Left lung (tissue), 10 donors: Measurements from ENCODE around the gene SOBP. TPM values are rescaled to one million over a fixed set of nuclear protein-coding genes. Genes with fewer than 3 reads are reported as not detected.

Experiments
- ATAC-seq: fragments of 200-7000 bp; cut with Tn5 transposase; one replicate; pipeline ENCODE4 v1.9.1; 2020; ENCODE audit warnings: moderate library complexity
- DNase-seq, 4 donors: peaks; one replicate each; pipeline ENCODE4 v3.0.0-alpha.2; 2013 to 2020
- H3K27ac ChIP-seq, 2 donors: fragments of 200-600 bp; sonication (generic) in 1 of 2; one replicate each; pipeline versions ENCODE4 v1.5.0 to v1.8.0; 2020 to 2021
- H3K27me3 ChIP-seq, 2 donors: fragments of 200-600 bp; sonication (generic) in 1 of 2; one replicate each; pipeline versions ENCODE4 v1.5.0 to v1.8.0; 2020 to 2021
- H3K36me3 ChIP-seq, 2 donors: fragments of 200-600 bp; sonication (generic) in 1 of 2; one replicate each; pipeline versions ENCODE4 v1.5.0 to v1.8.0; 2020 to 2021
- H3K4me1 ChIP-seq, 2 donors: fragments of 200-600 bp; one replicate each; pipeline ENCODE4 v1.8.0; 2021
- H3K4me3 ChIP-seq, 2 donors: fragments of 200-600 bp; sonication (generic) in 1 of 2; one replicate each; pipeline versions ENCODE4 v1.5.0 to v1.8.0; 2020 to 2021; ENCODE audit warnings: mild to moderate bottlenecking in 1 of 2
- H3K9me3 ChIP-seq, 2 donors: fragments of 200-600 bp; sonication (generic) in 1 of 2; one replicate each; pipeline versions ENCODE4 v1.5.0 to v1.8.0; 2020 to 2021
- CTCF ChIP-seq, 2 donors: fragments of 200-600 bp; sonication (generic) in 1 of 2; IDR thresholded peaks; one replicate each; pipeline versions ENCODE4 v1.5.0 to v1.8.0; 2021; ENCODE audit warnings: antibody characterized with exemption in 2 of 2
- intact Hi-C, 2 donors: fragments of 100-400 bp; cut with DNase I; formaldehyde crosslinking; loops; one replicate each; pipeline versions ENCODE4 v1.11.2 to v1.14.2; 2022
- polyA plus RNA-seq, 6 donors: library from polyadenylated mRNA; unstranded; fragments of 120-200 nt; gene quantifications; one replicate each; pipeline ENCODE4 v1.2.1, GENCODE V29; 2013; ENCODE audit not compliant: insufficient read length in 6 of 6
- total RNA-seq, 2 donors: library from RNA; stranded (reverse); fragmentation: NEBNext Ultra II Directional; extraction: Animal tissue kit (Norgen Biotek cat#: 25700); gene quantifications; one replicate each; pipeline ENCODE4 v1.2.1, GENCODE V29; 2021
- donor health status: DM: no; HTN: yes; CAD: no.
- donor health status: DM: no; HTN: no; CAD: no.

The SOBP gene
- total and polyA plus RNA-seq, 8 donors: 6.5 to 11.1 (median 8.1) TPM

DNA sequence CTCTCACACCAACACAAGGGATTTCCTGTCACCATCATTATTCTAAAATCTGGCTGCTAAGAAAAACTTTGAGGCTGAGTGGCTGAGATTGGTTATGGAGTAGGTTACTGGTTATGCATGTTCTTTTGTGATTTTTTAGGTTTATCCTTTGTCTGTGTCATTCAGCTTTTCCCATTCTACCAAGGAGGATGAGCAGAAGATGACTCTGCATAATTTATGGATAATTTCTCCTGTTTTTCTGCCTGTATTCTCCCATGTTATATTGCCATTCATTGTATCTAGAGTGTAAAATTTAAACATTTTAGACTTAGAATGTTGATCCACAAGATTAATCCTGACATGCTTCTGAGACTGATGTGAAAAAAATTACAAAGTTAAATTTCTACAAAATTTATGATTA, 67.8 kb downstream of the SOBP start:
- Histone ChIP-seq H3K36me3 (no peaks in the 10 kb centered on the region), H3K4me3 (no peak overlapping the region), H3K27me3 (no peaks in the 10 kb centered on the region), H3K4me1 (no peaks in the 10 kb centered on the region), H3K9me3 (no peaks in the 10 kb centered on the region), H3K27ac (no peak overlapping the region)
- TF ChIP-seq CTCF (IDR thresholded peaks at IDR 0.05): no peak
- intact Hi-C loops: no loop called here
- DNase-seq (no peak), ATAC-seq (no peak)

DNA sequence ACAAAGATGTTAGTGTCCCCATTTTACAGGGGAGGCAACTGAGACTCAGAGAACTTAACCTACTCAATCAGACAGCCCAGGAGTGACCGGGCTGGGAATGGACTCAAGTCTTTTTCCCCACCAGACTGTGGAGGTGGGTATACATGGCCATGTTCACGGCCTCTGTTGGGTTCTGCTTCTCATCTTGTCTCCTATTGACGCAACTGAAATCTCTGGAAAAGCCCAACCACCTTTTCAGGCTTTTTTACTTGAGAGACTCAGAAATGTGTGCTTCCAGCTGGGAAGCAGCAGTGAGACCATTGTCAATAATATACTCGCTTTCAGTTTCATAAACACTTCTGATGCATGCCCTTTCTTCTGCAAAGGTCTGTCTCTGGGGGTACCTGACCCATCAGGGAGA, 70.7 kb downstream of the SOBP start:
- Histone ChIP-seq H3K27me3 (no peaks in the 10 kb centered on the region), H3K36me3 (no peaks in the 10 kb centered on the region), H3K4me1 (no peaks in the 10 kb centered on the region), H3K27ac (peak overlapping the region in 1 of 2 donors; percentile 20), H3K4me3 (no peak overlapping the region), H3K9me3 (no peaks in the 10 kb centered on the region)
- ATAC-seq: peak; percentile 30
- peak in 1 of 4 donors; percentile 34 for DNase-seq
- intact Hi-C loops: no loop called here
- TF ChIP-seq CTCF (IDR thresholded peaks at IDR 0.05): no peak

DNA sequence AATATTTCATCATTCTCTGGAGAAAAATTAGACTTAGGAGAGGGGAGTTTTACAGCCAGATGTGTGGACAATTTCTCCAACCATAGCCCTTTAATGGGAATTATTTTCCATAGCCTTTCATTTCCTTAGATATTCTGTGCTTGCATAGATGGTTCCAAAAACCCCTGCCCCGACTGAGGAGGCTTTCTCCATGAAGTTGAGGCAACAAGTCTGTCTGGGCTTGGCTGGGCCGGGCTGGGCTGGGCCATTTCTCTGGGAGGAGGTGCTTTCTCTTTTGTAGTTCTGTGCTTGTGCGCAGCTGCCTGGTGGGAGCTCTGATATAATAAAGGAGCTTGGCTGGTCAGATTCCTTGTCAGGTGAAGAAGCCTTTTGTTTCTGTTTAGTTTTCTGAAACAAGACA, 71.4 kb downstream of the SOBP start:
- Histone ChIP-seq H3K27ac (peak overlapping the region in 1 of 2 donors; percentile 5), H3K4me3 (no peak overlapping the region), H3K9me3 (no peaks in the 10 kb centered on the region), H3K27me3 (no peaks in the 10 kb centered on the region), H3K4me1 (no peaks in the 10 kb centered on the region), H3K36me3 (no peaks in the 10 kb centered on the region)
- ATAC-seq: peak; percentile 54
- DNase-seq: peak in 1 of 4 donors; percentile 7
- intact Hi-C loops: no loop called here
- TF ChIP-seq CTCF (IDR thresholded peaks at IDR 0.05): no peak

DNA sequence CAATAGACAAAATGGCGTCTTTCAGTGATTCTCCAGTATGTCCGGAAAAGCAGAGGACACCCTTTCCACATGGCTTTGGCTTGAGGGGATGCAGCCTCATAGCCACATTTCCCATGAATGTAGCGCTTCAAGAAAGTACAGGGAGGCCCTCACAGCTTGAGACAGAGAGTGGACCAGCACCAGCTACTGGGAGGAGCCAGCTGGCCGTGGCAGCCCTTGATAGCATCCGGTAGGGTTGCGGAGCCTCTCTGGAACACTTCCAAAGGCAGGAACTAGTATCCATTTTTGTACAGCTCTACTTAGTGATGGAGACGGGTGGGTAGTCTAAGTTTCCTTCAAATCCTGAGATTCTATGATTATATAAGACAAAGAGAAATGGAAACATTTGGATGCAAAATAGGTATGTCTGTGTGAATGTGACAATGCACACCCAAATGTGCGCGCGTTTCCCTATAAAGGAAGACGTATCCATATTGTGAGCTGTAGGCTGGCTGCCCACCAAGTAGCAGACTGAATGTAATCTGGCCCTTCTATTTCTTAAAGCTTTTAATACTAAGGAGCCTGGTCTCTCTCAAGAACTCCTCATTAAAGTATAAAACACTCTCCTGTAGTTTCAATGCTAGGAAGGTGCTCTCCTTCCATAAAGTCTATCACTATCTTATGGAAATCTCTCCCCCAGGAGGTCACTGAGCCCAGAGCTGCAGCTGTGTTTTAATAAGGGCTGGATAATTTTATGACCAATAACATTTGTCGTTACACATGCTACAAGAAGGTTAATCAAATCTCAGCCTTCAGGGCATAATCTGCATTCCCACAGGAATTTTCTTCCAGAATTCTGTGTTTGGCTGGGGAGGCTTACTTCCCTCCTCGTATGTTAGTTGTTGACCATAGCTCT, 74.0 kb downstream of the SOBP start:
- no peak overlapping the region for H3K4me3 ChIP-seq
- ATAC-seq (no peak), DNase-seq (no peak)
- H3K4me1 ChIP-seq: no peaks in the 10 kb centered on the region
- intact Hi-C loops: no loop called here
- H3K27ac ChIP-seq: no peak overlapping the region
- H3K36me3 ChIP-seq: no peaks in the 10 kb centered on the region
- H3K9me3 ChIP-seq: no peaks in the 10 kb centered on the region
- no peaks in the 10 kb centered on the region for H3K27me3 ChIP-seq
- no peak for TF ChIP-seq CTCF (IDR thresholded peaks at IDR 0.05)

DNA sequence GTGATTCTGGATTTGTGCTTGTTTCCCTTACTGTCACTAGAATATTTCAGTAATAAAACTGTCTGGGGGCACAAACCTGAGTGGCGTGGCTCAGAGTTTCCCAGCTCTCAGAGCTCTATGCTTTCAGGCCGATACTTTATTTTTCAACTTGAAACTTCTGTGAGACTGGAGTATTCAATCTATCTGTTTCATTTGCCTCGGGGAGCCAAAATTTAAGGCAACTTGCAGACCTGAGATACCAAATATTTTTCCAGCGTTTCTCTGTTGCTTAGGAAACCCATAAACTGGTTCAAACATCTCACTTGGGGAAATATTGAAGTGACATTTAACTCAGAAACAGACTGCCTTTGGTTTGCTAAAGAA, 74.7 kb downstream of the SOBP start:
- no peaks in the 10 kb centered on the region for H3K9me3 ChIP-seq
- no peak overlapping the region for H3K27ac ChIP-seq
- no peak overlapping the region for H3K4me3 ChIP-seq
- ATAC-seq: no peak
- DNase-seq: no peak
- TF ChIP-seq CTCF (IDR thresholded peaks at IDR 0.05): no peak
- no peaks in the 10 kb centered on the region for H3K36me3 ChIP-seq
- intact Hi-C loops: no loop called here
- H3K27me3 ChIP-seq: no peaks in the 10 kb centered on the region
- H3K4me1 ChIP-seq: no peaks in the 10 kb centered on the region
